Loucy (cell line): ENCODE measurements around the gene C3orf49.

ENCODE experiments used
- H2AFZ ChIP-seq: fragments of 200-600 bp; sonication (generic); 2 replicates; pipeline ENCODE4 v1.6.0; 2016; ENCODE audit warnings: antibody characterized with exemption, mild to moderate bottlenecking, low read length, moderate library complexity
- H3F3A ChIP-seq: fragments of 200-600 bp; 2 replicates; pipeline ENCODE4 v1.6.0; 2016; ENCODE audit warnings: antibody characterized with exemption, low read depth, mild to moderate bottlenecking
- H3K27me3 ChIP-seq: fragments of 200-600 bp; sonication (generic); 2 replicates; pipeline ENCODE4 v1.6.1; 2014; ENCODE audit warnings: low read length, mild to moderate bottlenecking; ENCODE audit not compliant: insufficient read depth, poor library complexity, severe bottlenecking
- H3K36me3 ChIP-seq: fragments of 200-600 bp; sonication (generic); 2 replicates; pipeline ENCODE4 v1.6.1; 2016; ENCODE audit warnings: low read length; ENCODE audit not compliant: insufficient read depth
- H3K4me1 ChIP-seq: fragments of 200-600 bp; sonication (generic); 2 replicates; pipeline ENCODE4 v1.5.1; 2014; ENCODE audit warnings: low read length, mild to moderate bottlenecking; ENCODE audit not compliant: insufficient read depth, poor library complexity, severe bottlenecking
- H3K4me2 ChIP-seq: fragments of 200-600 bp; sonication (generic); 2 replicates; pipeline ENCODE4 v1.6.0; 2014; ENCODE audit warnings: antibody characterized with exemption, low read length, low read depth, mild to moderate bottlenecking; ENCODE audit not compliant: poor library complexity, severe bottlenecking
- H3K4me3 ChIP-seq: fragments of 200-600 bp; sonication (generic); 2 replicates; pipeline ENCODE4 v1.5.1; 2014; ENCODE audit warnings: low read length, mild to moderate bottlenecking, mixed read lengths; ENCODE audit not compliant: poor library complexity, severe bottlenecking
- H3K79me2 ChIP-seq: fragments of 200-600 bp; sonication (generic); 2 replicates; pipeline ENCODE4 v1.6.1; 2014; ENCODE audit warnings: low read length; ENCODE audit not compliant: insufficient read depth
- H3K9ac ChIP-seq: fragments of 200-600 bp; sonication (generic); 2 replicates; pipeline ENCODE4 v1.6.0; 2014; ENCODE audit warnings: mild to moderate bottlenecking, low read depth, low read length, moderate library complexity; ENCODE audit not compliant: poor library complexity, severe bottlenecking
- H3K9me2 ChIP-seq: fragments of 200-600 bp; sonication (generic); replicated peaks from 2 replicates; pipeline ENCODE4 v1.6.1; 2016; ENCODE audit warnings: low read depth, low read length, mixed read lengths
- H3K9me3 ChIP-seq: fragments of 200-600 bp; sonication (generic); 2 replicates; pipeline ENCODE4 v1.6.1; 2014; ENCODE audit warnings: mild to moderate bottlenecking, antibody characterized with exemption, low read length, low read depth; ENCODE audit not compliant: insufficient read depth
- H4K20me1 ChIP-seq: fragments of 200-600 bp; sonication (generic); 2 replicates; pipeline ENCODE4 v1.6.0; 2014; ENCODE audit warnings: antibody characterized with exemption, low read length, mild to moderate bottlenecking; ENCODE audit not compliant: insufficient read depth, poor library complexity, severe bottlenecking
- CTCF ChIP-seq: fragments of 200-600 bp; sonication (generic); conservative IDR thresholded peaks from 2 replicates; pipeline ENCODE4 v1.5.1; 2014; ENCODE audit warnings: mild to moderate bottlenecking, antibody characterized with exemption, low read length
- EZH2phosphoT487 ChIP-seq: fragments of 200-600 bp; IDR thresholded peaks from 2 replicates; pipeline ENCODE4 v1.6.1; 2018; ENCODE audit warnings: antibody characterized with exemption, mild to moderate bottlenecking, moderate library complexity, borderline replicate concordance

The C3orf49 gene

DNA sequence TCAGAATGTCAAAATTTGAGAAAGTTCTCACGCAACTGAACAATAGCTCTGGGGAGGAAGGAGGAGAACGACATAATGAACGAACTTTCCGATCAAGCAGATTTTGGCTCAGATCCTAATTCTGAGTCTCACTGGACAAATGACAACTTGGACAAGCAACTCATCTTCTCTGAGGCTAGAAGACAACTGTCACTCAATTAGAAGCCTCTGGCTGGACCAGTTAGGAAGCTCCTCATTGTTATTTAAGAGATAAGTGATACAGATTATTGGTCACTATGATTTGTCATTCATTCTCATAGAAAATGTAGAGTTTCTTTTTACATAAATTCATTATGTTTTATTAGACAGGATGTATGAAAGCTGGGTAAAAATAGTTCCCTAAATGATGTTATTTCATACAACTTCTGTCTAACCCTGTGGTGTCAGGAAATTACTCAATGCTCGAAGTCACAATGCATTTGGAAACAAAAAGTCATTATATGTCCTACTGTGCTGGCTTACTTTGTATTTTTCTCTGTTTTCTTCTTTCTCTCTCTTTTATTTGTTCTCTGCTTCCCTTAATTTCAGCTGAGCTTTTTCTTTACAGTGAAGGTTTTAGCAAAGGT, 11.0 kb upstream of the C3orf49 start:
- Histone ChIP-seq H3K9ac (no peak overlapping the region), H3K4me1 (no peaks in the 10 kb centered on the region)

GRCh38 chr3:63808633-63809032, 10.5 kb upstream of the C3orf49 start:
- H3K79me2 ChIP-seq, result no peaks in the 10 kb centered on the region
- H3K4me3 ChIP-seq, result no peak overlapping the region
- no peaks in the 10 kb centered on the region for H3K9me3 ChIP-seq
- H3F3A ChIP-seq, result no peaks in the 10 kb centered on the region
- H3K27me3 ChIP-seq, result no peaks in the 10 kb centered on the region
- TF ChIP-seq EZH2phosphoT487 (no peak), CTCF (no peak)
- no peaks in the 10 kb centered on the region for H3K36me3 ChIP-seq
- no peaks in the 10 kb centered on the region for H4K20me1 ChIP-seq
- H3K4me2 ChIP-seq, result no peak overlapping the region
- no peaks in the 10 kb centered on the region for H3K4me1 ChIP-seq
- no peak overlapping the region for H2AFZ ChIP-seq
- no peak overlapping the region for H3K9ac ChIP-seq
- no peaks in the 10 kb centered on the region for H3K9me2 ChIP-seq

More for the DNA sequence above, 11.0 kb upstream of the C3orf49 start:
- Histone ChIP-seq H4K20me1 (no peaks in the 10 kb centered on the region), H3K9me3 (no peaks in the 10 kb centered on the region), H2AFZ (no peak overlapping the region), H3K36me3 (no peaks in the 10 kb centered on the region), H3F3A (no peaks in the 10 kb centered on the region), H3K27me3 (no peaks in the 10 kb centered on the region), H3K9me2 (no peaks in the 10 kb centered on the region), H3K4me2 (no peak overlapping the region), H3K4me3 (no peak overlapping the region), H3K79me2 (no peaks in the 10 kb centered on the region)
- TF ChIP-seq CTCF, result no peak
- TF ChIP-seq EZH2phosphoT487, result no peak

- Histone ChIP-seq H4K20me1 (no peaks in the 10 kb centered on the region), H3K36me3 (no peaks in the 10 kb centered on the region), H3K4me2 (no peak overlapping the region), H3F3A (no peaks in the 10 kb centered on the region), H3K4me3 (no peak overlapping the region), H3K79me2 (no peaks in the 10 kb centered on the region), H3K4me1 (no peaks in the 10 kb centered on the region), H3K9me2 (no peaks in the 10 kb centered on the region), H2AFZ (no peak overlapping the region), H3K27me3 (no peaks in the 10 kb centered on the region), H3K9me3 (no peaks in the 10 kb centered on the region), H3K9ac (no peak overlapping the region)
- TF ChIP-seq CTCF, result no peak
- TF ChIP-seq EZH2phosphoT487, result no peak
These were observed 9.5 kb upstream of the C3orf49 start for GRCh38 chr3:63809607-63810006.
